GM21360 (cell line): ENCODE measurements around the gene PCK1.

Source experiments
- ATAC-seq: cut with Tn5 transposase; IDR thresholded peaks from one replicate; pipeline ENCODE4 v1.9.1; 2021; ENCODE audit warnings: mild to moderate bottlenecking, moderate library complexity; ENCODE audit not compliant: unreplicated experiment

Gene PCK1

GRCh38 chr20:57576002-57576401 is 15.1 kb downstream of the PCK1 start:
- no peak for ATAC-seq

- ATAC-seq, result no peak
Observed at GRCh38 chr20:57576617-57577550, 16.0 kb downstream of the PCK1 start.

DNA sequence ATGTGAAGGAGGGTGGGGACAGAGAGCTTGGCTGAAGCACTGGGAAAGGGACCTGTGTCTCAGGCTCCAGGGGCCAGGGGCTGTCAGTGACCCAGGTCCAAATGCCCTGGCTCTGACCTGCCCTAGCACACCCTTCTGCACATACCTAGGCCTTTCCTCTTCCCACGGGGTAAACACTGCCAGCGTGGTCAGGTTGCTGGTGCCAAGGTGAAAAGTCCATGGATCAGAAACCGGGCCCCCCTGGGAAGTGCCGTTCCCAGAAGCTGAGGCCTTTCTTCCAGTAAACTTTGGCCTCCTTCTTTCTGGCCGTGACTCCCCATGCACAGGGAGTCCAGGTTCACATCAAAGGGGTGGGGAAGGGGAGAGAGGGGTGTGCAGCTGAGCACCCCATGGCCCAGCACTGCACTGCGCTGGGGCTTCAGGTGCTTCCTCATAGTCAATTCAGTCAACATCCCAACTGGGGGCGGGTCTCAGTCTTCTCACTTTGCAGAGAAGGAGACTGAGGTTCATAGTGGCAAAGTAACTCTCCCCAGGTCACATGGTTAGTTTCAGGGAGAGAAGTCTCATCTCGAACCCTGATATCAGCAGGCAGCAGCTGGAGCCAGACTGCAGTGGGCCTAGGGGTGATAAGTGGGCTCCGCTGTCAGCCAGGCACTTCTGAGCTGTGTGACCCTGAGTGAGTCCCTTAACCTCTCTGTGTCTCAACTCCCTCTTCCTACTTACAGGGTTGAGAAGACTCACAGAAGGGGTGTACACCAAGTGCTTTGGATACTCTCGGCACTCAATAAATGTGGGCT is 17.0 kb downstream of the PCK1 start:
- ATAC-seq, result no peak

DNA sequence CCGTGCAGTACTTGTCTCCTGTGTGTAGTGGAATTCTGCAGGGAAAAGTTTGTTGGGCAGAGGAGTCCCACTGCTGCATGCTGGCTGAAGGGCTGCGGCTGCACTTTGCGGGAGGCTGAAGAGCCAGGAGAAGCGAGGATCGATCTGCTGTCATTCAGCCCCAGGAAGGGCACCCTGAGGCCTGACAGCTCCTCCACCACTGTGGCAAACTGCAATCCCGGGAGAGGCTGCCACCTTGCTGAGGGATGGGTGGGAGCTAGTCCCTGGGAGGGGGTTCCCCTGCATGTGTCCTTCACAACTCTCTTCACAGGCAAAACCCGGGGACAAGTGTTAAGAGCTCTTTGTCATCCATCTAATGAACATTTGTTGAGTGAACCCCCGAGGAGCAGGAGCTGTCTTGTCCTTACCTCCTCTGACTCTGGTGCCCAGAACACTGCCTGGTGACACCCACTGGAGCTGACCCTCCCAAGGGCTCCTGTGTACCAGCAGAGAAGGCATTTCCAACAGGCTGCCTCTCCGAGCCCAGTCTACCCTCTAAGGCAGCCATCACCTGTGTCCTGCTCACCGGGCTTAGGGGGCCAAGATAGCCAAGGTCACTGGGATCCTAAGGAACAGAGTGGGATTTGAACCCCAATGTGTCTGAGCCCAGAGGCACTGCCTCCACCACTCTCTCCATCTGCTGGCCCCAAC is 17.7 kb downstream of the PCK1 start:
- ATAC-seq, result no peak

- no peak for ATAC-seq
Observed at GRCh38 chr20:57579331-57579897, 18.5 kb downstream of the PCK1 start.

GRCh38 chr20:57579898-57580447 is 19.1 kb downstream of the PCK1 start:
- ATAC-seq, result no peak

GRCh38 chr20:57580478-57581201 is 19.7 kb downstream of the PCK1 start:
- ATAC-seq, result no peak

GRCh38 chr20:57581202-57582028 is 20.5 kb downstream of the PCK1 start:
- no peak for ATAC-seq

- ATAC-seq, result no peak
Observed at GRCh38 chr20:57582029-57582378, 21.1 kb downstream of the PCK1 start.

GRCh38 chr20:57582432-57583288 is 21.8 kb downstream of the PCK1 start:
- ATAC-seq, result no peak

DNA sequence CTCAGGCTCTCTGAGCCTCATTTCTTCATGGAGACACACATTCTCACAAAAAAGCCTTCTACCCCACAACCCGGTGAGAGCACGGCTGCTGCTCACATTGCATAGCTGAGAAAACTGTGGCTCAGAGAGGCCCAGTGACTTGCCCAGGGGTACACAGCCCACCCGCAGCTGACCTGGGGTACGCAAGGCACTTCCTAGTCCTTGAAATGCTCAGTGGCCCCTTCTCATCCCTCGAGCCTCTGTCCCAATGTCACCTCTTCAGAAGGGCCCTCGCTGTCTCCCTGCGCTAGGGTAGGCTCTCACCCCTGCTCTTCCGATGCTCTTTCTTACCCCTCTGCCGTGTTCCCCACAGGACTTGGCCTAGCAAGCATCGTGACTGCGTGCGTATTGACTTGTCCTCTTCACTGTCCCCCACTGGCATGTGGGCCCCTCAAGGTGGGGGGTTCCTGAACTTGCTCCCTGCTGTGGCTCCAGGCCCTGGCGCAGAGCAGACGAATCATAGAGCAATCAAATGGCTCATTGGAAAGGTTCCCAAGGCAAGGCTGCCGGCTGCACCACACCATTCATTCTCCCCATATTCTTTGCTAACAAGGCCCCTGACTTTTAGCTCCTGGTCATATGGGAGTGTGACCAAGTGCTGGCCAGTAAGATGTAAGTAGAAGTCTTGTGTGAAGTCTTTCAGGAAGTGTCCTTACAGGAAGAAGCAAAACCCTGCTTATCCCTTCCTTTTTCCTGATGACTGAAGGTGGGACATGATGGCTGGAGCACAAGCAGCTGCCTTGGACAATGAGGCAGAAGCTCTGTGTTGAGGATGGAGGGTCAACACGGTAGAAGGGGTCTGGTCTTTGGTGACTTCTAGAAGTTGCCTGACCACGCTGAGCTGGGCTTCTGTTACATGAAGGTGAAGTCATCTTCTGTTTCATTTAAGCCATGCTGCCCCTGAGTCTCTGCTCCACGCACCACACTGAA is 22.7 kb downstream of the PCK1 start:
- ATAC-seq, result no peak

DNA sequence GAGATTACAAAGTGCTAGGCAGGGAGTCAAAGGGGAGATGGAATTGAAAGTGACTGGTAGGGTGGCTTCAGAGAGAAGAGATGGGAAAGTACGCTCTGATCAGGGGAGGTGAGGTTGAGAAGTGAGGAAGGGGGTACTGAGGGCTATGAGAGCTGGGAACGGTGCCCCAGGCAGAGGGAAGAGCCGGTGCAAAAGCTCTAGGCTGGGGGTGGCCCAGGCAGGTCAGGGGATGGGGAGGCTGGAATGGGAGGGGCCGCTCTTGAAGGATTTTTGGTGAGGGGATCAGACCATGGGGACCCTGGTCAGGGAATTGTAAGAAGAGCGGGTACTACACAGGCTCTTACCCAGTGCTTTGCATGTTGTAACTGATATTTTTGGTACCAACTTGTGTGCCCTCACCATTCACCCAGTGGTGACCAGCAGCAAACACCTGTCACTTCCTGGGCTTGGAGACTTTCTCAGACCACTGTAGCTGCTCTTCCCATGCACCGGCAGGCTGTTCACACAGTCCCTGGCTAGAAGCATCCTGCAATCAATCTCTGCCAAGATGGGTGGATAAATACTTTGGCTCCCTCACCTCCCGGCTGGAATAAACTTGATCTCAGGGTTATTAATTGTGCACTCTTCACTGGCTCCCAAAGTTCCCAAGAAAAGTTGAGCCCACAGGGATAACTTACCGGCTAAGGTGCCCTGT is 24.0 kb downstream of the PCK1 start:
- no peak for ATAC-seq

DNA sequence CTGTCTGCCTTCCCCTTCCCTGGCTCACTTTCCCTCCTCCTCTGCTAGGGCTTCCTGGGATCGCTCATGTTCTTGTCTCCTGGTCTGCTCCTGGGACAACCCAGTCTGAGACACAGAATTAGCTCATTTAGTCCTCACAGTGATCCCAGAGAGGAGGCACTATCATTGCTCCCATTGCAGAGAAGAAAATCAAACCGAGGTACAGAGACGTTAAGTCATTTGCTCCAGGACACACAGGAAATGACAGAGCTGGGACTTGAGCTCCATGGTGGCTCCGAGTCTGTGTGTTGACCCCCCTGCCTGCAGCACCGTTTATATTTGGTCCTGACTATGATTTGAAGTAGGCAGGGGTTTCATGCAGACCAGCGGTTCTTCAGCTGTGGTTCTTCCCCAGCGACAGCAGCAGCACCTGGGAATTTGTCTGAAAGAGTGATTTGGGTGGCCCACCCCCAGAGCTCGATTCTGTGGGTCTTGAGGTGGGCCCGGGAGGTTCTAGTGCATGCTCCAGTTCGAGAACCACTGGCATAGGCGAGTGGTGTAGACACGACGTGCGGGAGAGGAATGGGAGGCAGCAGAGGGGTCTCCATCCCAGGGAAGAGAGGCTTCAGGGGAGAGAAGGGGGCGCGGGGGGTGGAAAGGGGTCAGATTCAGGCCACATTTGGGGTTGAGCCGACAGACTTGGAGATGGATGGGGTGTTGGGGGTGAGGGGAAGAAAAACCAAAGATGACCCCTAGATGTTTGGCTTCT is 24.7 kb downstream of the PCK1 start:
- no peak for ATAC-seq

- ATAC-seq, result no peak
Observed at GRCh38 chr20:57586370-57586793, 25.5 kb downstream of the PCK1 start.

GRCh38 chr20:57586943-57587277 is 26.0 kb downstream of the PCK1 start:
- ATAC-seq, result no peak
